NB4 (cell line): ENCODE measurements around the gene DCDC2.

Experiments used
- MYC ChIP-seq: IDR thresholded peaks from 2 replicates; pipeline ENCODE4 v1.6.1; 2011; ENCODE audit warnings: low read depth, low read length
- POLR2A ChIP-seq: IDR thresholded peaks from 2 replicates; pipeline ENCODE4 v1.6.1; 2011; ENCODE audit warnings: mild to moderate bottlenecking; ENCODE audit not compliant: insufficient read length; ENCODE audit errors: extremely low read depth
- TF ChIP-seq, protein P1 (sequence below): IDR thresholded peaks from one replicate; pipeline ENCODE4 v1.5.1; 2012; ENCODE audit warnings: low read depth, low read length

DNA sequence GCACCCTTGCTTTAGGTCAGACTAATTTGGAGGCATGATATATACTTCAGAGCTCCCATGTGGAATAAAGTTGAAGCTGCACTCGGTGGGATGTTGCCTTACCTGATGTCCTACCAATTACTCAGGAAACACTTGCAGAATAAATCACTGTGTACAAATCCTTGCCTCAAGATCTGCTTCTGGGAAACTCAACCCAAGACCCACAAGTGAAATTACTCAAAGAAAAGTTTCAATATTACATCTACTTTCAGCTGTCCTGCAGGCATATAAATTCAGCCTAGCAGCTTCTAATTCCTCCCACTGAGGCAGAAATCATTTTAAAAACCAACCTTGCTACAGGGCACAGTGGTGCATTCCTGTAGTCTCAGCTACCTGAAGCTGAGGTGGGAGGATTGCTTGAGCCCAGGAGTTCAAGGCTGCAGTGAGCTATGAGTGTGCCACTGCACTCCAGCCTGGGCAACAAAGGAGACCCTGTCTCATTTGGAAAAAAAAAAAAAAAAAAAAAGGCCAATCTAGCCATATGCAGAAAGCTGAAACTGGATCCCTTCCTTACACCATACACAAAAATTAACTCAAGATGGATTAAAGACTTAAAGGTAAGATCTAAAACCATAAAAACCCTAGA is 20.7 kb upstream of the DCDC2 start:
- TF ChIP-seq, protein P1, sequence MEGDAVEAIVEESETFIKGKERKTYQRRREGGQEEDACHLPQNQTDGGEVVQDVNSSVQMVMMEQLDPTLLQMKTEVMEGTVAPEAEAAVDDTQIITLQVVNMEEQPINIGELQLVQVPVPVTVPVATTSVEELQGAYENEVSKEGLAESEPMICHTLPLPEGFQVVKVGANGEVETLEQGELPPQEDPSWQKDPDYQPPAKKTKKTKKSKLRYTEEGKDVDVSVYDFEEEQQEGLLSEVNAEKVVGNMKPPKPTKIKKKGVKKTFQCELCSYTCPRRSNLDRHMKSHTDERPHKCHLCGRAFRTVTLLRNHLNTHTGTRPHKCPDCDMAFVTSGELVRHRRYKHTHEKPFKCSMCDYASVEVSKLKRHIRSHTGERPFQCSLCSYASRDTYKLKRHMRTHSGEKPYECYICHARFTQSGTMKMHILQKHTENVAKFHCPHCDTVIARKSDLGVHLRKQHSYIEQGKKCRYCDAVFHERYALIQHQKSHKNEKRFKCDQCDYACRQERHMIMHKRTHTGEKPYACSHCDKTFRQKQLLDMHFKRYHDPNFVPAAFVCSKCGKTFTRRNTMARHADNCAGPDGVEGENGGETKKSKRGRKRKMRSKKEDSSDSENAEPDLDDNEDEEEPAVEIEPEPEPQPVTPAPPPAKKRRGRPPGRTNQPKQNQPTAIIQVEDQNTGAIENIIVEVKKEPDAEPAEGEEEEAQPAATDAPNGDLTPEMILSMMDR, result no peak
- TF ChIP-seq POLR2A, result no peak
- no peak for TF ChIP-seq MYC
